ENCODE results near the gene MOGAT2. TPM values are rescaled to one million over a fixed set of nuclear protein-coding genes. Genes with fewer than 3 reads are reported as not detected.
A peak's percentile ranks its signal among the peaks of the same experiment; 100 is the strongest.

Gene MOGAT2
- total and polyA plus RNA-seq, 2 of the 13 experiments (the other 11 are each of a cell fraction or from before 2014, with no cell fraction given): 27.2 to 27.8 TPM

- TF ChIP-seq CREB3 (CRISPR knock-in tag; IDR thresholded peaks at IDR 0.05) (no peak), NFIB (CRISPR knock-in tag; IDR thresholded peaks at IDR 0.05; ENCODE audit: borderline replicate concordance) (no peak), ZNF335 (CRISPR knock-in tag; IDR thresholded peaks at IDR 0.05) (no peak; the same call in 1 of the 2 replicates), HMGXB4 (CRISPR knock-in tag; IDR thresholded peaks at IDR 0.05; ENCODE audit: borderline replicate concordance in 1 of 2, low read depth in 1 of 2) (peak; percentile 39 to 54; a peak in 3 of 4 replicates), ZNF7 (CRISPR knock-in tag; IDR thresholded peaks at IDR 0.05) (no peak), ZNF24 (IDR thresholded peaks at IDR 0.05) (no peak), ZNF234 (CRISPR knock-in tag; conservative IDR thresholded peaks at IDR 0.05) (no peak), ZSCAN12 (CRISPR knock-in tag; IDR thresholded peaks at IDR 0.05) (no peak), ZFP36L1 (CRISPR knock-in tag; IDR thresholded peaks at IDR 0.05) (no peak), EHMT2 (IDR thresholded peaks at IDR 0.05; ENCODE audit: borderline replicate concordance, low read depth, low read length) (no peak), ZNF34 (CRISPR knock-in tag; IDR thresholded peaks at IDR 0.05; ENCODE audit: borderline replicate concordance) (0 out of 2 replicates have a peak, but pooled peaks have one; percentile 40), ZNF468 (CRISPR knock-in tag; IDR thresholded peaks at IDR 0.05) (no peak), SALL2 (CRISPR knock-in tag; IDR thresholded peaks at IDR 0.05) (no peak), RFXANK (CRISPR knock-in tag; IDR thresholded peaks at IDR 0.05) (no peak), SOX13 (IDR thresholded peaks at IDR 0.05) (no peak), SOX13 (CRISPR knock-in tag; conservative IDR thresholded peaks at IDR 0.05 in 1 of 2, IDR thresholded peaks at IDR 0.05 in 1 of 2) (no peak; a peak in 1 of 4 replicates), ETS1 (CRISPR knock-in tag; IDR thresholded peaks at IDR 0.05) (0 out of 2 replicates have a peak, but pooled peaks have one; percentile 65)
- TF ChIP-seq, protein P1, sequence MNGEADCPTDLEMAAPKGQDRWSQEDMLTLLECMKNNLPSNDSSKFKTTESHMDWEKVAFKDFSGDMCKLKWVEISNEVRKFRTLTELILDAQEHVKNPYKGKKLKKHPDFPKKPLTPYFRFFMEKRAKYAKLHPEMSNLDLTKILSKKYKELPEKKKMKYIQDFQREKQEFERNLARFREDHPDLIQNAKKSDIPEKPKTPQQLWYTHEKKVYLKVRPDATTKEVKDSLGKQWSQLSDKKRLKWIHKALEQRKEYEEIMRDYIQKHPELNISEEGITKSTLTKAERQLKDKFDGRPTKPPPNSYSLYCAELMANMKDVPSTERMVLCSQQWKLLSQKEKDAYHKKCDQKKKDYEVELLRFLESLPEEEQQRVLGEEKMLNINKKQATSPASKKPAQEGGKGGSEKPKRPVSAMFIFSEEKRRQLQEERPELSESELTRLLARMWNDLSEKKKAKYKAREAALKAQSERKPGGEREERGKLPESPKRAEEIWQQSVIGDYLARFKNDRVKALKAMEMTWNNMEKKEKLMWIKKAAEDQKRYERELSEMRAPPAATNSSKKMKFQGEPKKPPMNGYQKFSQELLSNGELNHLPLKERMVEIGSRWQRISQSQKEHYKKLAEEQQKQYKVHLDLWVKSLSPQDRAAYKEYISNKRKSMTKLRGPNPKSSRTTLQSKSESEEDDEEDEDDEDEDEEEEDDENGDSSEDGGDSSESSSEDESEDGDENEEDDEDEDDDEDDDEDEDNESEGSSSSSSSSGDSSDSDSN (CRISPR knock-in tag; IDR thresholded peaks at IDR 0.05): peak; percentile 50; the same call in 1 of the 2 replicates
- TF ChIP-seq, protein P2, sequence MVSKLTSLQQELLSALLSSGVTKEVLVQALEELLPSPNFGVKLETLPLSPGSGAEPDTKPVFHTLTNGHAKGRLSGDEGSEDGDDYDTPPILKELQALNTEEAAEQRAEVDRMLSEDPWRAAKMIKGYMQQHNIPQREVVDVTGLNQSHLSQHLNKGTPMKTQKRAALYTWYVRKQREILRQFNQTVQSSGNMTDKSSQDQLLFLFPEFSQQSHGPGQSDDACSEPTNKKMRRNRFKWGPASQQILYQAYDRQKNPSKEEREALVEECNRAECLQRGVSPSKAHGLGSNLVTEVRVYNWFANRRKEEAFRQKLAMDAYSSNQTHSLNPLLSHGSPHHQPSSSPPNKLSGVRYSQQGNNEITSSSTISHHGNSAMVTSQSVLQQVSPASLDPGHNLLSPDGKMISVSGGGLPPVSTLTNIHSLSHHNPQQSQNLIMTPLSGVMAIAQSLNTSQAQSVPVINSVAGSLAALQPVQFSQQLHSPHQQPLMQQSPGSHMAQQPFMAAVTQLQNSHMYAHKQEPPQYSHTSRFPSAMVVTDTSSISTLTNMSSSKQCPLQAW (CRISPR knock-in tag; IDR thresholded peaks at IDR 0.05): peak; percentile 45; the same call in 1 of the 2 replicates
- TF ChIP-seq, protein P3, sequence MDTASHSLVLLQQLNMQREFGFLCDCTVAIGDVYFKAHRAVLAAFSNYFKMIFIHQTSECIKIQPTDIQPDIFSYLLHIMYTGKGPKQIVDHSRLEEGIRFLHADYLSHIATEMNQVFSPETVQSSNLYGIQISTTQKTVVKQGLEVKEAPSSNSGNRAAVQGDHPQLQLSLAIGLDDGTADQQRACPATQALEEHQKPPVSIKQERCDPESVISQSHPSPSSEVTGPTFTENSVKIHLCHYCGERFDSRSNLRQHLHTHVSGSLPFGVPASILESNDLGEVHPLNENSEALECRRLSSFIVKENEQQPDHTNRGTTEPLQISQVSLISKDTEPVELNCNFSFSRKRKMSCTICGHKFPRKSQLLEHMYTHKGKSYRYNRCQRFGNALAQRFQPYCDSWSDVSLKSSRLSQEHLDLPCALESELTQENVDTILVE (CRISPR knock-in tag; IDR thresholded peaks at IDR 0.05): no peak
Measured at GRCh38 chr11:75721852-75722668, 4.4 kb downstream of the MOGAT2 start (continued).
